ENCODE results near the gene PSTPIP2.

- TF ChIP-seq EP300 (IDR thresholded peaks at IDR 0.05) (no peak), CTCF (IDR thresholded peaks at IDR 0.05) (no peak), POLR2A (IDR thresholded peaks at IDR 0.05) (no peak)
These were observed 80.3 kb downstream of the PSTPIP2 start for GRCh38 chr18:45991788-45992187.

All from gastroesophageal sphincter (tissue), 3 donors.